IPS-18a (cell line): ENCODE results near the gene KMT2C.
"Not testable (repeated sequence)": the region's sequence is repeated elsewhere in the genome, so short reads cannot be mapped to it uniquely, and the experiment has no call there.

Experiments
- H3K27ac ChIP-seq: one replicate; pipeline ENCODE4 v1.5.1; 2013; ENCODE audit warnings: low read length
- H3K27me3 ChIP-seq: one replicate; pipeline ENCODE4 v1.6.1; 2013; ENCODE audit warnings: mild to moderate bottlenecking, low read length; ENCODE audit not compliant: control insufficient read depth, insufficient read depth
- H3K36me3 ChIP-seq: one replicate; pipeline ENCODE4 v1.6.1; 2013; ENCODE audit warnings: low read depth, low read length; ENCODE audit not compliant: control insufficient read depth
- H3K4me1 ChIP-seq: one replicate; pipeline ENCODE4 v1.6.1; 2013; ENCODE audit warnings: low read depth, low read length; ENCODE audit not compliant: control insufficient read depth
- H3K4me3 ChIP-seq: one replicate; pipeline ENCODE4 v1.5.1; 2013; ENCODE audit warnings: low read length
- H3K9ac ChIP-seq: one replicate; pipeline ENCODE4 v1.6.1; 2013; ENCODE audit warnings: mild to moderate bottlenecking, low read length, moderate library complexity
- H3K9me3 ChIP-seq: one replicate; pipeline ENCODE4 v1.6.1; 2013; ENCODE audit warnings: low read depth, low read length; ENCODE audit not compliant: control insufficient read depth

Gene KMT2C

GRCh38 chr7:152270427-152270826 lies 165.4 kb downstream of the KMT2C start:
- H3K4me1 ChIP-seq, H3K9ac ChIP-seq, H3K27ac ChIP-seq, H3K36me3 ChIP-seq, H3K27me3 ChIP-seq, H3K4me3 ChIP-seq, H3K9me3 ChIP-seq: not testable (repeated sequence)

GRCh38 chr7:152266859-152267258 lies 168.9 kb downstream of the KMT2C start:
- not testable (repeated sequence) for H3K27ac ChIP-seq, H3K9me3 ChIP-seq, H3K4me1 ChIP-seq, H3K4me3 ChIP-seq, H3K36me3 ChIP-seq, H3K27me3 ChIP-seq, H3K9ac ChIP-seq

DNA sequence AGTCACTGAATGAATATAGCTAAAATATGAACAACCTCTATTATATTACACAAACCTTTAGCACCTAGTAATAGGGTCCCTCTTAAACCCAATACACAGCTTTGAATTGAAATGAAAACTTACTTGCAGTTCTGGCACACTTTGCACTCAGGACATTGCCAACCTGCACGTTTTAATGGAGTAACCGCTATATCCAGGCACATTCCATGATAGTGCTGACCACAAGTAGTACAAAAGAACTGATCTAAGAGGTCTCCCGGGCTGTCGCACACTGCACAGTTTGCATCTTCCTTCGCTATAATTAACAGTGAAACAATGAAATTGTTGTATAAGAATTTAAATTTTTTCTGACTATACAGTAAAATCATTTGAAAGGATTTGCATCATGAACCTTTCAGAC lies 170.9 kb downstream of the KMT2C start:
- not testable (repeated sequence) for H3K9ac ChIP-seq, H3K36me3 ChIP-seq, H3K27ac ChIP-seq, H3K27me3 ChIP-seq, H3K9me3 ChIP-seq, H3K4me3 ChIP-seq, H3K4me1 ChIP-seq

DNA sequence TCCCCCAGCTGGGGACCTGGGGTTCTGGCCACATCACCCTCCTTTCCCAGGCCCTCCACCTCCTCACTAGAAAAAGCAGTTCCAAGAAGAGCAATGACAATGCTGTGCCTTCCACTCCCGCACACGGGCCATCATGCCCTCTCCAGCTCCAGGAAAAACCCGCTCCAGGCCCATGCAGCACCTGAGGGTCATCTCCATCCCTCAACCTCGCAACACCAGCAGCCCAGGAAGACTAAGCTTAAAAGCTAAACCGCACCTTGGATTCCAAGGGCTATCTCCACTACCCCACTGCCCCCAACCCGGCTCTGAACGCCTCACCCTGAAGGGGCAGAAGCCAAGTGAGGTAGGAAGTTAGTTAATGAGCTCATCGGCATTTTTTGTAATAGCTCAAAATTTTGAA lies 173.7 kb downstream of the KMT2C start:
- not testable (repeated sequence) for H3K27ac ChIP-seq, H3K9me3 ChIP-seq, H3K9ac ChIP-seq, H3K4me1 ChIP-seq, H3K36me3 ChIP-seq, H3K4me3 ChIP-seq, H3K27me3 ChIP-seq

GRCh38 chr7:152259645-152260044 lies 176.2 kb downstream of the KMT2C start:
- not testable (repeated sequence) for H3K4me1 ChIP-seq, H3K36me3 ChIP-seq, H3K4me3 ChIP-seq, H3K9ac ChIP-seq, H3K27me3 ChIP-seq, H3K9me3 ChIP-seq, H3K27ac ChIP-seq

GRCh38 chr7:152247851-152248250 lies 188.0 kb downstream of the KMT2C start:
- not testable (repeated sequence) for H3K9me3 ChIP-seq, H3K27ac ChIP-seq, H3K27me3 ChIP-seq, H3K9ac ChIP-seq, H3K4me1 ChIP-seq, H3K4me3 ChIP-seq, H3K36me3 ChIP-seq

DNA sequence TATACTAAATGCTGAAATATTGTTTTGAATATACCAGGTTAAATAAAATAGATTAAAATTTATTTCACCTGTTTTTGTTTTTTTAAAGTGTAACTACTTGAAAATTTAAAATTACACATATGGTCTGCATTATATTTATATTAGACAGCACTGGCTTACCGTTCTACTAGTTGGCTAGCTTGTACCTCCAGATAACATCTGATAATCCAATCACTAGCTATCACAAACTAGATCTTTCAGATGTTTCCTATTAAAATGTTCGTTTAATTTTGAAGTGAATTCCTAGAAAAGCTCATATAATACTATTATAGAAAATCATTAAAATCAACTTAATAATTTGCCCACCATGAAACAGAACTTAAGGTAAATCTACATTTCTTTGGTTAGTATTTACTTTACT lies 190.4 kb downstream of the KMT2C start:
- not testable (repeated sequence) for H3K4me1 ChIP-seq, H3K27ac ChIP-seq, H3K9ac ChIP-seq, H3K27me3 ChIP-seq, H3K9me3 ChIP-seq, H3K36me3 ChIP-seq, H3K4me3 ChIP-seq

DNA sequence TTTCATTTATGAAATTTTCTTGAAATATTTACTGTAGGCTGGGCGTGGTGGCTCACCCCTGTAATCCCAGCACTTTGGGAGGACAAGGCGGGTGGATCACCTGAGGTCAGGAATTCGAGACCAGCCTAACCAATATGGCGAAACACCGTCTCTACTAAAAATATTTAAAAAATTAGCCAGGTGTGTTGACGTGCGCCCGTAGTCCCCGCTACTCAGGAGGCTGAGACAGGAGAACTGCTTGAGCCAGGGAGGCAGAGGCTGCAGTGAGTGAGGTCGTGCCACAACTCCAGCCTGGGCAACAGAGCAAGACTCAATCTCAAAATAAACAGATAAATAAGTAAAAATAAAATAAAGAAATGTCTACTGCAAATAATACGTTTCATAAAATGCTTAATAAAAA lies 192.3 kb downstream of the KMT2C start:
- not testable (repeated sequence) for H3K9ac ChIP-seq, H3K36me3 ChIP-seq, H3K4me1 ChIP-seq, H3K27me3 ChIP-seq, H3K4me3 ChIP-seq, H3K27ac ChIP-seq, H3K9me3 ChIP-seq

- H3K9me3 ChIP-seq, H3K36me3 ChIP-seq, H3K4me1 ChIP-seq, H3K27me3 ChIP-seq, H3K4me3 ChIP-seq, H3K9ac ChIP-seq, H3K27ac ChIP-seq: not testable (repeated sequence)
Measured at GRCh38 chr7:152241301-152241700, 194.5 kb downstream of the KMT2C start.

- H3K27ac ChIP-seq, H3K9ac ChIP-seq, H3K27me3 ChIP-seq, H3K4me3 ChIP-seq, H3K36me3 ChIP-seq, H3K9me3 ChIP-seq, H3K4me1 ChIP-seq: not testable (repeated sequence)
Measured at GRCh38 chr7:152236306-152236705, 199.5 kb downstream of the KMT2C start.

GRCh38 chr7:152234421-152234820 lies 201.4 kb downstream of the KMT2C start:
- not testable (repeated sequence) for H3K4me3 ChIP-seq, H3K4me1 ChIP-seq, H3K27ac ChIP-seq, H3K9me3 ChIP-seq, H3K27me3 ChIP-seq, H3K36me3 ChIP-seq, H3K9ac ChIP-seq

DNA sequence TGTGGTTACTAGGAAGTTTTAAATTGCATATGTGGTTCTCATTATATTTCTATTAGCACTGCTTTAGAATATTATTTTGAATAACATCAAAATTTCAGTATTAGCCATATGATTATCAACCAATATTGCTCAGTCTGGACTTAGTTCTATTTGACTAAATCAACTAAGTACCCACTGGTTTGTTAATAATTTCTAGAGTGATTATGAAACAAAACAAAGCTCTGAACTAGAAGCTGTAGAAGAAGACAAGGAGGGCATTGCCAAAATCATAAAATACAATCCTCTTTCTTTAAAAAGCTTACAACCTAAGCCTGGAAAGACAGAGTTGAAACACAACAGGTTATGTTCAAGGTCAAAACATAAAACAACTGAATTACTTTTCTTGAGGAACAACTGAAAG lies 204.7 kb downstream of the KMT2C start:
- Histone ChIP-seq H3K27ac (no peak overlapping the region), H3K9me3 (no peaks in the 10 kb centered on the region), H3K36me3 (no peaks in the 10 kb centered on the region), H3K9ac (no peak overlapping the region), H3K4me1 (no peaks in the 10 kb centered on the region), H3K4me3 (no peak overlapping the region), H3K27me3 (no peaks in the 10 kb centered on the region)

- H3K27me3 ChIP-seq, H3K9ac ChIP-seq, H3K4me3 ChIP-seq, H3K36me3 ChIP-seq, H3K27ac ChIP-seq, H3K9me3 ChIP-seq, H3K4me1 ChIP-seq: not testable (repeated sequence)
Measured at GRCh38 chr7:152219556-152219955, 216.2 kb downstream of the KMT2C start.
